ENCODE results near the gene NKAIN4.

Gene NKAIN4

GRCh38 chr20:63288581-63289251, 34.5 kb upstream of the NKAIN4 start:
- DNase-seq (ENCODE audit: low read depth in 3 of 3): no peak

GRCh38 chr20:63287697-63288580, 33.7 kb upstream of the NKAIN4 start:
- DNase-seq (ENCODE audit: low read depth in 3 of 3): no peak

- DNase-seq (ENCODE audit: low read depth in 3 of 3): no peak
These were observed 32.8 kb upstream of the NKAIN4 start for GRCh38 chr20:63286781-63287696.

- DNase-seq (ENCODE audit: low read depth in 3 of 3): no peak
These were observed 31.7 kb upstream of the NKAIN4 start for GRCh38 chr20:63285636-63286615.

- DNase-seq (ENCODE audit: low read depth in 3 of 3): no peak
These were observed 30.8 kb upstream of the NKAIN4 start for GRCh38 chr20:63284981-63285524.

GRCh38 chr20:63284544-63284949, 30.3 kb upstream of the NKAIN4 start:
- DNase-seq (ENCODE audit: low read depth in 3 of 3): no peak

- DNase-seq (ENCODE audit: low read depth in 3 of 3): no peak
These were observed 29.8 kb upstream of the NKAIN4 start for GRCh38 chr20:63284083-63284440.

GRCh38 chr20:63283397-63284082, 29.3 kb upstream of the NKAIN4 start:
- no peak for DNase-seq (ENCODE audit: low read depth in 3 of 3)

GRCh38 chr20:63282946-63283345, 28.7 kb upstream of the NKAIN4 start:
- DNase-seq (ENCODE audit: low read depth in 3 of 3): no peak

- DNase-seq (ENCODE audit: low read depth in 3 of 3): no peak
These were observed 27.7 kb upstream of the NKAIN4 start for GRCh38 chr20:63281742-63282665.

- no peak for DNase-seq (ENCODE audit: low read depth in 3 of 3)
These were observed 26.8 kb upstream of the NKAIN4 start for GRCh38 chr20:63280929-63281545.

- no peak for DNase-seq (ENCODE audit: low read depth in 3 of 3)
These were observed 26.1 kb upstream of the NKAIN4 start for GRCh38 chr20:63280371-63280770.

GRCh38 chr20:63279931-63280330, 25.7 kb upstream of the NKAIN4 start:
- DNase-seq (ENCODE audit: low read depth in 3 of 3): no peak

GRCh38 chr20:63278661-63279060, 24.4 kb upstream of the NKAIN4 start:
- DNase-seq (ENCODE audit: low read depth in 3 of 3): no peak

GRCh38 chr20:63277466-63278272, 23.4 kb upstream of the NKAIN4 start:
- no peak for DNase-seq (ENCODE audit: low read depth in 3 of 3)

- no peak for DNase-seq (ENCODE audit: low read depth in 3 of 3)
These were observed 22.7 kb upstream of the NKAIN4 start for GRCh38 chr20:63276956-63277355.

GRCh38 chr20:63275825-63276224, 21.6 kb upstream of the NKAIN4 start:
- DNase-seq (ENCODE audit: low read depth in 3 of 3): no peak
